ENCODE results near the gene BTAF1.
A peak's percentile ranks its signal among the peaks of the same experiment; 100 is the strongest.

Gene BTAF1

GRCh38 chr10:91907033-91907594, 16.5 kb upstream of the BTAF1 start:
- no peaks in the 10 kb centered on the region for H3K9me3 ChIP-seq (ENCODE audit: severe bottlenecking)
- no peak overlapping the region for H3K27ac ChIP-seq
- TF ChIP-seq CTCF (IDR thresholded peaks at IDR 0.05; ENCODE audit: low read depth, low read length): no peak
- H3K36me3 ChIP-seq: peaks cover 6% of the 10 kb centered on the region; the same call in 1 of the 2 replicates
- no peak for DNase-seq
- no peak overlapping the region for H3K4me3 ChIP-seq (ENCODE audit: low read depth, low read length)
- no peaks in the 10 kb centered on the region for H3K27me3 ChIP-seq (ENCODE audit: insufficient read depth, low read depth, severe bottlenecking)

- H3K9me3 ChIP-seq (ENCODE audit: severe bottlenecking): no peaks in the 10 kb centered on the region
- peak overlapping the region; percentile 84 for H3K4me3 ChIP-seq (ENCODE audit: low read depth, low read length)
- peak overlapping the region; percentile 58 for H3K27ac ChIP-seq
- peak; percentile 30 for DNase-seq
- H3K27me3 ChIP-seq (ENCODE audit: insufficient read depth, low read depth, severe bottlenecking): no peaks in the 10 kb centered on the region
- no peak for TF ChIP-seq CTCF (IDR thresholded peaks at IDR 0.05; ENCODE audit: low read depth, low read length)
- H3K36me3 ChIP-seq: peaks cover 6% of the 10 kb centered on the region; the same call in 1 of the 2 replicates
Measured at GRCh38 chr10:91907914-91908336, 15.6 kb upstream of the BTAF1 start.

- Histone ChIP-seq H3K27ac (peak overlapping the region; percentile 58), H3K4me3 (ENCODE audit: low read depth, low read length) (peak overlapping the region; percentile 84), H3K36me3 (peaks cover 6% of the 10 kb centered on the region; the same call in 1 of the 2 replicates), H3K27me3 (ENCODE audit: insufficient read depth, low read depth, severe bottlenecking) (no peaks in the 10 kb centered on the region), H3K9me3 (ENCODE audit: severe bottlenecking) (no peaks in the 10 kb centered on the region)
- DNase-seq: peak; percentile 93
- peak; percentile 83 for TF ChIP-seq CTCF (IDR thresholded peaks at IDR 0.05; ENCODE audit: low read depth, low read length)
Measured at GRCh38 chr10:91908337-91909116, 15.0 kb upstream of the BTAF1 start.

- H3K36me3 ChIP-seq: peaks cover 6% of the 10 kb centered on the region; the same call in 1 of the 2 replicates
- no peak for TF ChIP-seq CTCF (IDR thresholded peaks at IDR 0.05; ENCODE audit: low read depth, low read length)
- no peaks in the 10 kb centered on the region for H3K27me3 ChIP-seq (ENCODE audit: insufficient read depth, low read depth, severe bottlenecking)
- DNase-seq: peak; percentile 84
- peak within 1 kb of the TSS; percentile 58 for H3K27ac ChIP-seq
- peak within 1 kb of the TSS; percentile 84 for H3K4me3 ChIP-seq (ENCODE audit: low read depth, low read length)
- no peaks in the 10 kb centered on the region for H3K9me3 ChIP-seq (ENCODE audit: severe bottlenecking)
Measured at GRCh38 chr10:91909117-91909677, 14.4 kb upstream of the BTAF1 start, which contains the start of gene FGFBP3. TSS of gene FGFBP3 (minus strand) at chr10:91909486. CDS start at chr10:91908969, 517 bp downstream.

GRCh38 chr10:91910467-91910866, 13.1 kb upstream of the BTAF1 start:
- TF ChIP-seq CTCF (IDR thresholded peaks at IDR 0.05; ENCODE audit: low read depth, low read length): no peak
- Histone ChIP-seq H3K36me3 (peaks cover 6% of the 10 kb centered on the region; the same call in 1 of the 2 replicates), H3K9me3 (ENCODE audit: severe bottlenecking) (no peaks in the 10 kb centered on the region), H3K27ac (no peak overlapping the region), H3K27me3 (ENCODE audit: insufficient read depth, low read depth, severe bottlenecking) (no peaks in the 10 kb centered on the region), H3K4me3 (ENCODE audit: low read depth, low read length) (no peak overlapping the region)
- DNase-seq: no peak

Measured in WERI-Rb-1 (cell line).